Mesenchymal stem cell (in vitro differentiated cells and primary cell): ENCODE results near the gene HRH2.

ENCODE experiments used
- DNase-seq: peaks from one replicate; pipeline ENCODE4 v3.0.0-alpha.2; 2013
- H2AFZ ChIP-seq: one replicate; pipeline ENCODE4 v1.6.1; 2013; ENCODE audit warnings: low read depth, mild to moderate bottlenecking, control low read depth, inconsistent platforms, low read length, moderate library complexity
- H2AK5ac ChIP-seq: 2 replicates; pipeline ENCODE4 v1.6.1; 2013; ENCODE audit warnings: low read length, moderate library complexity, mild to moderate bottlenecking, inconsistent platforms; ENCODE audit not compliant: severe bottlenecking
- H2BK120ac ChIP-seq: one replicate; pipeline ENCODE4 v1.6.1; 2013; ENCODE audit warnings: low read depth, mild to moderate bottlenecking, inconsistent platforms, low read length, moderate library complexity
- H2BK12ac ChIP-seq, 2 experiments: one replicate each; pipeline ENCODE4 v1.6.1; 2013; ENCODE audit warnings: inconsistent platforms in 2 of 2, low read length in 2 of 2, mild to moderate bottlenecking in 2 of 2, moderate library complexity in 2 of 2, control low read depth in 1 of 2
- H2BK15ac ChIP-seq: one replicate; pipeline ENCODE4 v1.6.1; 2013; ENCODE audit warnings: mild to moderate bottlenecking, low read depth, inconsistent platforms; ENCODE audit not compliant: poor library complexity, severe bottlenecking
- H2BK5ac ChIP-seq: 2 replicates; pipeline ENCODE4 v1.6.1; 2013; ENCODE audit warnings: low read depth, mild to moderate bottlenecking, low read length, control low read depth, inconsistent platforms; ENCODE audit not compliant: poor library complexity, severe bottlenecking
- H3K14ac ChIP-seq, 2 experiments: one replicate each; pipeline ENCODE4 v1.6.1; 2013; ENCODE audit warnings: inconsistent platforms in 2 of 2, low read length in 2 of 2, control low read depth in 1 of 2, mild to moderate bottlenecking in 1 of 2, moderate library complexity in 1 of 2
- H3K18ac ChIP-seq, 2 experiments: one replicate each; pipeline ENCODE4 v1.6.1; 2013; ENCODE audit warnings: inconsistent platforms in 2 of 2, low read length in 2 of 2, control low read depth in 1 of 2, low read depth in 1 of 2, mild to moderate bottlenecking in 1 of 2
- H3K23ac ChIP-seq, 2 experiments: one replicate each; pipeline ENCODE4 v1.6.1; 2013; ENCODE audit warnings: inconsistent platforms in 2 of 2, low read length in 2 of 2, mild to moderate bottlenecking in 2 of 2, moderate library complexity in 2 of 2, control low read depth in 1 of 2
- H3K27ac ChIP-seq: 2 replicates; pipeline ENCODE4 v1.5.1; 2013; ENCODE audit warnings: mild to moderate bottlenecking, moderate library complexity, low read length, control low read depth, inconsistent platforms; ENCODE audit not compliant: poor library complexity, severe bottlenecking
- H3K27me3 ChIP-seq, 2 experiments: 2 replicates each; pipeline versions ENCODE4 v1.6.1 to v1.7.0; 2013; ENCODE audit warnings: low read length in 2 of 2, mild to moderate bottlenecking in 2 of 2, moderate library complexity in 2 of 2, control low read depth in 1 of 2, inconsistent platforms in 1 of 2; ENCODE audit not compliant: control insufficient read depth in 1 of 2, insufficient read depth in 1 of 2
- H3K36me3 ChIP-seq, 2 experiments: 2 replicates each; pipeline versions ENCODE4 v1.6.1 to v1.7.0; 2013; ENCODE audit warnings: low read length in 2 of 2, control low read depth in 1 of 2, inconsistent platforms in 1 of 2, low read depth in 1 of 2, mild to moderate bottlenecking in 1 of 2; ENCODE audit not compliant: insufficient read depth in 2 of 2, control insufficient read depth in 1 of 2
- H3K4ac ChIP-seq, 2 experiments: one replicate each; pipeline ENCODE4 v1.6.1; 2013; ENCODE audit warnings: inconsistent platforms in 2 of 2, low read length in 2 of 2, mild to moderate bottlenecking in 2 of 2, moderate library complexity in 2 of 2, control low read depth in 1 of 2, low read depth in 1 of 2
- H3K4me1 ChIP-seq: 2 replicates; pipeline ENCODE4 v1.6.1; 2013; ENCODE audit warnings: low read depth, low read length, control low read depth; ENCODE audit not compliant: control insufficient read depth, insufficient read depth
- H3K4me2 ChIP-seq: 2 replicates; pipeline ENCODE4 v1.6.1; 2013; ENCODE audit warnings: low read length, mild to moderate bottlenecking, inconsistent platforms; ENCODE audit not compliant: poor library complexity, severe bottlenecking
- H3K4me3 ChIP-seq, 2 experiments: 2 replicates each; pipeline versions ENCODE4 v1.5.1 to v1.7.0; 2013; ENCODE audit warnings: low read length in 2 of 2, mild to moderate bottlenecking in 2 of 2, control low read depth in 1 of 2, low read depth in 1 of 2; ENCODE audit not compliant: insufficient read depth in 1 of 2
- H3K79me1 ChIP-seq: replicated peaks from 2 replicates; pipeline ENCODE4 v1.6.1; 2013; ENCODE audit warnings: mild to moderate bottlenecking, control low read depth, low read length, inconsistent platforms; ENCODE audit not compliant: poor library complexity, severe bottlenecking
- H3K9ac ChIP-seq: 2 replicates; pipeline ENCODE4 v1.7.0; 2013; ENCODE audit warnings: mild to moderate bottlenecking, low read length, moderate library complexity
- H3K9me3 ChIP-seq: 2 replicates; pipeline ENCODE4 v1.7.0; 2013; ENCODE audit warnings: mild to moderate bottlenecking, low read length; ENCODE audit not compliant: control insufficient read depth
- H4K8ac ChIP-seq: one replicate; pipeline ENCODE4 v1.6.1; 2013; ENCODE audit warnings: inconsistent platforms, mild to moderate bottlenecking, low read length, moderate library complexity
- H4K91ac ChIP-seq: one replicate; pipeline ENCODE4 v1.6.1; 2013; ENCODE audit warnings: mild to moderate bottlenecking, low read length, inconsistent platforms
- WGBS: methylation state at CpG from one replicate; pipeline ENCODE4 v1.1.7; 2013; ENCODE audit warnings: mixed read lengths; 5-methylcytosine and 5-hydroxymethylcytosine counted together

Gene HRH2

GRCh38 chr5:175679411-175679810 lies 21.5 kb downstream of the HRH2 start:
- no peaks in the 10 kb centered on the region for H3K36me3 ChIP-seq
- H2BK15ac ChIP-seq: no peak overlapping the region
- H3K18ac ChIP-seq: no peak overlapping the region
- no peak overlapping the region for H3K4me2 ChIP-seq
- no peak overlapping the region for H2BK12ac ChIP-seq
- H2AFZ ChIP-seq: no peak overlapping the region
- no peak overlapping the region for H3K4me3 ChIP-seq
- H3K27ac ChIP-seq: no peak overlapping the region
- no peak overlapping the region for H2AK5ac ChIP-seq
- H3K79me1 ChIP-seq: no peaks in the 10 kb centered on the region
- no peak overlapping the region for H2BK5ac ChIP-seq
- no peak overlapping the region for H3K9ac ChIP-seq
- no peaks in the 10 kb centered on the region for H3K4me1 ChIP-seq
- H3K14ac ChIP-seq: no peak overlapping the region
- H3K27me3 ChIP-seq: peaks cover 0 to 34% of the 10 kb centered on the region in 2 experiments
- no peak overlapping the region for H3K4ac ChIP-seq
- H3K9me3 ChIP-seq: no peaks in the 10 kb centered on the region
- H3K23ac ChIP-seq: no peak overlapping the region
- H4K8ac ChIP-seq: no peak overlapping the region
- no peak for DNase-seq
- 91% methylated on average over 3 of the region's 3 CpGs for WGBS
- H2BK120ac ChIP-seq: no peak overlapping the region
- H4K91ac ChIP-seq: no peak overlapping the region

DNA sequence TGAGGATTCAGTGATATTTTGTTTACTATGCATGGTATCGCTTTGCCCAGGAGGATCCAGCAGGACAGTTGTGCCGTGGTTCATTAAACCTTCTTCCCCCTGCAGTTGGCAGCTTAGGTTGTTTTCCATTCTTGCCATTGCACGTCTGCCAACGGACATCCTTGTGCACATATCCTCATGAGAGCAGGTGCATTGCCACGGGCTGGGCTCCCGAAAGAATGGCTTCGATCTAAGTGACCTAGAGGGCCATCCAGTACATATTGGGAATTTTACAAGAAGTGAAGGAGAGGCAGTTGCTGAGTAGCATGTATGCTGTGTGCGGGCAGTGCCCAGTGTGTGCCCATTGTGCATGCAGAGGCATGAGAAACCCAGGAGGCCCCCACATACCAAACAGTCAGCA lies 22.1 kb downstream of the HRH2 start:
- no peaks in the 10 kb centered on the region for H3K79me1 ChIP-seq
- H3K9me3 ChIP-seq: no peaks in the 10 kb centered on the region
- H3K4me1 ChIP-seq: no peaks in the 10 kb centered on the region
- no peak overlapping the region for H2BK5ac ChIP-seq
- H4K91ac ChIP-seq: no peak overlapping the region
- DNase-seq: no peak
- no peak overlapping the region for H3K27ac ChIP-seq
- H3K9ac ChIP-seq: no peak overlapping the region
- H3K36me3 ChIP-seq: no peaks in the 10 kb centered on the region
- no peak overlapping the region for H2AFZ ChIP-seq
- H2AK5ac ChIP-seq: no peak overlapping the region
- no peak overlapping the region for H2BK15ac ChIP-seq
- WGBS: 88% methylated on average over 8 of the region's 8 CpGs
- no peak overlapping the region for H2BK120ac ChIP-seq
- H3K14ac ChIP-seq: no peak overlapping the region
- H2BK12ac ChIP-seq: no peak overlapping the region
- no peak overlapping the region for H3K4ac ChIP-seq
- no peak overlapping the region for H3K4me2 ChIP-seq
- H4K8ac ChIP-seq: no peak overlapping the region
- no peak overlapping the region for H3K18ac ChIP-seq
- no peak overlapping the region for H3K23ac ChIP-seq
- H3K4me3 ChIP-seq: no peak overlapping the region
- H3K27me3 ChIP-seq: peaks cover 0 to 33% of the 10 kb centered on the region in 2 experiments

GRCh38 chr5:175680463-175680862 lies 22.6 kb downstream of the HRH2 start:
- Histone ChIP-seq H4K8ac (no peak overlapping the region), H2AK5ac (no peak overlapping the region), H3K4me3 (no peak overlapping the region), H4K91ac (no peak overlapping the region), H2BK120ac (no peak overlapping the region), H3K23ac (no peak overlapping the region), H3K4me2 (no peak overlapping the region), H3K14ac (no peak overlapping the region), H3K18ac (no peak overlapping the region), H3K4ac (no peak overlapping the region), H2BK12ac (no peak overlapping the region), H3K9me3 (no peaks in the 10 kb centered on the region), H3K27me3 (peaks cover 0 to 33% of the 10 kb centered on the region in 2 experiments), H2BK15ac (no peak overlapping the region), H3K36me3 (no peaks in the 10 kb centered on the region), H2BK5ac (no peak overlapping the region), H2AFZ (no peak overlapping the region), H3K4me1 (no peaks in the 10 kb centered on the region), H3K27ac (no peak overlapping the region), H3K9ac (no peak overlapping the region), H3K79me1 (no peaks in the 10 kb centered on the region)
- no peak for DNase-seq
- WGBS: 85% methylated on average over 7 of the region's 7 CpGs

DNA sequence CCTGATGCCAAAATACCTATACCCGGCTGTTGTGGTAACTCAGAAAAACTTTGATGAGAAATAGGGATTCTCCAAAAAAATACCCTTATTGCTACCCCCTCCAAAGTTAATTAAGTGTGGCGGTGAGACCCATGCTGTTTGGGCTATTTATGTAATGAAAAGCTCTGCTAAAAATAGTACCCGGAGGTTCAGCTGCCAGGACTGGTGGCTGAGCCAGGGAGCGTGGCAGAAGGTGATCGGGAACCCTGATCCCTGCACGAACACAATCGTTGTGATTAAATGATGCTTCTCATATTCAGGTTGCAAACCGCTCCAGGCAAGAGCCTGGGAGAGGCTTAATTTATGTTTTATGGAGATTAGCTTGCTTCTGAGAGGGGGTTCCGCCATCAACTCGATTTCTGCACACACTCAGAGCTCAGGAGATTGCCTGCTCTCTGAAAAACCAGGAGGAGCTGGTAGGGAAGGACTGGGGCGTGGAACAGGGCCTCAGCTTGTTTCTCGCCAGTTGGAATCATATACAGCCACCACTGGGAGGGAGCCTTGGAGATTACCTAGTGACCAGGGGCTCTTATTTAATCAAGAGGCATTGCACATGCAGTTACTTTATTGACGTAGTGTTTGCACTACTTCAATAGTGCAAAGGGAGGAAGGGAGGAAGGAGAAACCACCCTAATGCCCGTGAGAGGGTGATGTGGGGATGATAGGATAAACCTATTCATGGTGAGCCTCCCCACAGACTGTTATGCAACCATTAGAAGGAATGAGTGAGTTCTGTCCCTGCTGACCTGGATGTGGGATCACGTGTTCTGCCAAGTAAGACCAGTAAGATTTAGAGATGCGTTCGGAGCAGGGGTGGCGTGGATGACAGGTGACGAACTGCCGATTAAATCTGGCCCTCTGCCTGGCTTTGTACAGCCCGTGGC lies 23.4 kb downstream of the HRH2 start:
- H4K91ac ChIP-seq: no peak overlapping the region
- no peak overlapping the region for H3K14ac ChIP-seq
- H2BK120ac ChIP-seq: no peak overlapping the region
- H3K4me1 ChIP-seq: no peaks in the 10 kb centered on the region
- DNase-seq: no peak
- H2BK5ac ChIP-seq: no peak overlapping the region
- no peak overlapping the region for H2BK12ac ChIP-seq
- H3K4me2 ChIP-seq: no peak overlapping the region
- 85% methylated on average over 21 of the region's 21 CpGs for WGBS
- no peak overlapping the region for H2BK15ac ChIP-seq
- no peaks in the 10 kb centered on the region for H3K79me1 ChIP-seq
- H3K23ac ChIP-seq: no peak overlapping the region
- H3K4ac ChIP-seq: no peak overlapping the region
- H3K18ac ChIP-seq: no peak overlapping the region
- no peak overlapping the region for H2AK5ac ChIP-seq
- no peak overlapping the region for H3K27ac ChIP-seq
- no peak overlapping the region for H2AFZ ChIP-seq
- H3K9ac ChIP-seq: no peak overlapping the region
- no peak overlapping the region for H3K4me3 ChIP-seq
- H3K36me3 ChIP-seq: no peaks in the 10 kb centered on the region
- H3K27me3 ChIP-seq: peaks cover 0 to 29% of the 10 kb centered on the region in 2 experiments
- H4K8ac ChIP-seq: no peak overlapping the region
- no peaks in the 10 kb centered on the region for H3K9me3 ChIP-seq
